Endothelial cell (in vitro differentiated cells): Measurements from ENCODE around the gene XCR1. TPM values are rescaled to one million over a fixed set of nuclear protein-coding genes. Genes with fewer than 3 reads are reported as not detected.

Experiments
- DNase-seq: peaks from one replicate; pipeline ENCODE4 v3.0.0; 2021; ENCODE audit warnings: low spot score
- H3K27ac Mint-ChIP-seq: one replicate; pipeline ENCODE4 v1.8.0; 2021; ENCODE audit warnings: mixed read lengths, inconsistent platforms; ENCODE audit not compliant: unreplicated experiment
- H3K27me3 Mint-ChIP-seq: one replicate; pipeline ENCODE4 v1.8.0; 2021; ENCODE audit warnings: mild to moderate bottlenecking, moderate library complexity, mixed read lengths, inconsistent platforms; ENCODE audit not compliant: unreplicated experiment
- H3K36me3 Mint-ChIP-seq: one replicate; pipeline ENCODE4 v1.8.0; 2021; ENCODE audit warnings: mild to moderate bottlenecking, low read depth, mixed read lengths, inconsistent platforms; ENCODE audit not compliant: unreplicated experiment
- H3K4me1 Mint-ChIP-seq: one replicate; pipeline ENCODE4 v1.8.0; 2021; ENCODE audit warnings: mild to moderate bottlenecking, mixed read lengths, inconsistent platforms; ENCODE audit not compliant: unreplicated experiment
- H3K4me3 Mint-ChIP-seq: one replicate; pipeline ENCODE4 v1.8.0; 2021; ENCODE audit warnings: mild to moderate bottlenecking, mixed read lengths, inconsistent platforms; ENCODE audit not compliant: unreplicated experiment
- H3K9me3 Mint-ChIP-seq: one replicate; pipeline ENCODE4 v1.8.0; 2021; ENCODE audit warnings: mixed read lengths, inconsistent platforms; ENCODE audit not compliant: unreplicated experiment
- CTCF ChIP-seq: fragments of 200-600 bp; sonication (generic); IDR thresholded peaks from one replicate; pipeline ENCODE4 v1.5.0; 2021; ENCODE audit warnings: antibody characterized with exemption; ENCODE audit not compliant: unreplicated experiment
- total RNA-seq: library from RNA; stranded (reverse); fragmentation: NEBNext Ultra II Directional; extraction: Animal tissue kit (Norgen Biotek cat#: 25700); gene quantifications from one replicate; pipeline ENCODE4 v1.2.1, GENCODE V29; 2021; ENCODE audit not compliant: unreplicated experiment

The XCR1 gene
- total RNA-seq, 1 donor from 2014 or later: not detected

GRCh38 chr3:46024131-46024530 lies 3.2 kb downstream of the XCR1 start:
- Mint-ChIP-seq H3K4me1 (no peaks in the 10 kb centered on the region), H3K27me3 (peaks cover 8% of the 10 kb centered on the region), H3K27ac (no peak overlapping the region), H3K4me3 (no peak overlapping the region), H3K9me3 (peaks cover 10% of the 10 kb centered on the region), H3K36me3 (peaks cover 4% of the 10 kb centered on the region)
- TF ChIP-seq CTCF: no peak
- no peak for DNase-seq

GRCh38 chr3:46022909-46023785 lies 4.1 kb downstream of the XCR1 start:
- H3K27me3 Mint-ChIP-seq: peaks cover 8% of the 10 kb centered on the region
- H3K4me1 Mint-ChIP-seq: no peaks in the 10 kb centered on the region
- no peak overlapping the region for H3K27ac Mint-ChIP-seq
- no peak for DNase-seq
- peaks cover 4% of the 10 kb centered on the region for H3K36me3 Mint-ChIP-seq
- H3K4me3 Mint-ChIP-seq: no peak overlapping the region
- no peak for TF ChIP-seq CTCF
- H3K9me3 Mint-ChIP-seq: peaks cover 6% of the 10 kb centered on the region

- TF ChIP-seq CTCF: no peak
- Mint-ChIP-seq H3K27me3 (peaks cover 4% of the 10 kb centered on the region), H3K36me3 (no peaks in the 10 kb centered on the region), H3K27ac (no peak overlapping the region), H3K9me3 (no peaks in the 10 kb centered on the region), H3K4me1 (no peaks in the 10 kb centered on the region), H3K4me3 (no peak overlapping the region)
- DNase-seq: no peak
Measured at GRCh38 chr3:46021516-46021915, 5.8 kb downstream of the XCR1 start.

- Mint-ChIP-seq H3K27me3 (peaks cover 4% of the 10 kb centered on the region), H3K27ac (no peak overlapping the region), H3K4me1 (no peaks in the 10 kb centered on the region), H3K9me3 (no peaks in the 10 kb centered on the region), H3K36me3 (no peaks in the 10 kb centered on the region), H3K4me3 (no peak overlapping the region)
- DNase-seq: no peak
- no peak for TF ChIP-seq CTCF
Measured at GRCh38 chr3:46020766-46021510, 6.3 kb downstream of the XCR1 start.

GRCh38 chr3:46019707-46020106 lies 7.6 kb downstream of the XCR1 start:
- no peak for DNase-seq
- no peak overlapping the region for H3K4me3 Mint-ChIP-seq
- H3K4me1 Mint-ChIP-seq: no peaks in the 10 kb centered on the region
- H3K36me3 Mint-ChIP-seq: no peaks in the 10 kb centered on the region
- peaks cover 4% of the 10 kb centered on the region for H3K27me3 Mint-ChIP-seq
- no peak for TF ChIP-seq CTCF
- H3K9me3 Mint-ChIP-seq: no peaks in the 10 kb centered on the region
- H3K27ac Mint-ChIP-seq: no peak overlapping the region
